GM12865 (cell line): Measurements from ENCODE around the gene SYT2.

ENCODE experiments used
- DNase-seq: peaks from one replicate; pipeline ENCODE4 v3.0.0; 2010; ENCODE audit warnings: low read depth
- H3K4me3 ChIP-seq: 2 replicates; pipeline ENCODE4 v1.5.1; 2011; ENCODE audit warnings: mild to moderate bottlenecking, low read depth, low read length, control low read depth
- CTCF ChIP-seq: IDR thresholded peaks from 2 replicates; pipeline ENCODE4 v1.5.1; 2011; ENCODE audit warnings: low read length, control low read depth, low read depth, inconsistent platforms; ENCODE audit not compliant: insufficient read depth; ENCODE audit errors: missing control alignments

SYT2 gene

GRCh38 chr1:202664083-202664482 lies 46.2 kb downstream of the SYT2 start:
- TF ChIP-seq CTCF, result no peak
- no peak for DNase-seq
- H3K4me3 ChIP-seq, result no peak overlapping the region

GRCh38 chr1:202663131-202663530 lies 47.1 kb downstream of the SYT2 start:
- DNase-seq, result no peak
- TF ChIP-seq CTCF, result no peak
- H3K4me3 ChIP-seq, result no peak overlapping the region

- no peak for TF ChIP-seq CTCF
- H3K4me3 ChIP-seq, result no peak overlapping the region
- DNase-seq, result no peak
These were observed 48.2 kb downstream of the SYT2 start for GRCh38 chr1:202662081-202662480.

GRCh38 chr1:202661136-202661845 lies 49.0 kb downstream of the SYT2 start:
- peak; percentile 39 for TF ChIP-seq CTCF
- DNase-seq, result peak; percentile 12
- H3K4me3 ChIP-seq, result no peak overlapping the region

DNA sequence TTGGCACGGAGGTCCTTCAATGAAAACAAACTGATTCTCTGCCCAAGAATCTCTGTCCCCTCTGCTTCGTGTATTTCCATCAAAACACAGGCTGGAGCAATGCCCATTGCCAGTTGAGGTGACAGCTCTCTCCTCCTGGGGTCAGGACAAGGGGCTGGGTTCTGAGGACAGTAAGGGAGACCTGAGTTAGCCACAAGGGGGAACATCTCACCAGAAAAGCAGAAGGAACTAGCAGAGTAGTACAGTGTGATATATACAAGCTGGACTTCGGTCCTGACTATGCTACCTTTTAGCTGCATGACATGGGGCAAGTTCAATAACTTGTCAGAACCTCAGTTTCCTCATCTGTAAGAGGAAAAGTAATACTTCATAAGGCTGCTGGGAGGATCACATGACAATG lies 50.3 kb downstream of the SYT2 start:
- no peak for DNase-seq

DNA sequence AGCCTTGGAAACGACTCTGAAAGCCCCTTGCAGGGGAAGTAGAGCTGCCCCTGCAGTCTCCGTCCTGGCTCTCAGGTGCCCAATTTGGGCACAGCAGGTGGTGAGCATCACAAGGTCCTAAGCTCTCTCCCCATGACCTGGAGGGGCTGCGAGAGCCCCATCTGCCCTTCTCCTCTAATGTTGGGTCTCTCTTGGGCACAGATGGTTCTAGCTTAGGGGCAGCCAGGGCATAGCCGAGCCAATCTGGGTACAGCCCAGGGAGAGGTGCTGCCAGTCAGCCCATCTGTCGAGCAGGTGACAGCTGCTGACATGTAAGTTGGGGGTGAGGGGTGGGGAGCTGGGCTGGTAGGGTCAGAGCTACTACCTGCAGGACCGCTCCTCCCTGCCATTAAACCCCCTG lies 50.7 kb downstream of the SYT2 start:
- DNase-seq, result no peak
- H3K4me3 ChIP-seq, result no peak overlapping the region
- TF ChIP-seq CTCF, result no peak

More for the DNA sequence above, 50.3 kb downstream of the SYT2 start:
- H3K4me3 ChIP-seq, result no peak overlapping the region
- TF ChIP-seq CTCF, result no peak

DNA sequence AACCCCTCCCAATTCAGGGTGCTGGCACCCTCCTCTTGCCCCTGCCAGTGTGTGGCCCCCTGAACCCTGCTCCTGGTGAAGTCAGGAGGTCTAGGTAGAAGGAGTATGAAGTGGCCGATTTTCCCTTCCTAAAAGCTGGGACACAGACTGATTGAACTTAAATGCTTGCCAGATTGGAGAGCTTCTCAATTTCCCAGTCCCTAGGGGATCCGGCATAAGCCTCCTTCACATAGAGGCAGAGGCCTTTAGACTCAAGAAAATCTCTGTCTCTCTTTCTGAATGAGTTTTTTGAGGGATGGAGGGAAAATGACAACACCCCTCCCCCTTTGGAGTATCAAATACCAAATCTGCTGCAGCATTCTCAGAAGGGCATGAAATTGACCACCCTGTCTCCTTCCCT lies 51.5 kb downstream of the SYT2 start:
- H3K4me3 ChIP-seq, result no peak overlapping the region
- no peak for TF ChIP-seq CTCF
- DNase-seq, result no peak
